OCI-LY3 (cell line): Measurements from ENCODE around the gene TAS2R10.

Experiments used
- H2AFZ ChIP-seq: fragments of 200-600, 300-600 bp; shearing (Covaris generic); 2 replicates; pipeline ENCODE4 v1.6.0; 2014; ENCODE audit warnings: antibody characterized with exemption, low read depth, low read length
- H3K27ac ChIP-seq: fragments of 200-600, 300-600 bp; sonication (generic); 2 replicates; pipeline ENCODE4 v1.5.1; 2014; ENCODE audit warnings: mild to moderate bottlenecking, low read length, moderate library complexity, mixed read lengths
- H3K27me3 ChIP-seq: fragments of 200-600, 300-600 bp; sonication (generic); 2 replicates; pipeline ENCODE4 v1.6.1; 2014; ENCODE audit warnings: low read depth, low read length, mixed read lengths
- H3K36me3 ChIP-seq: fragments of 200-600, 300-600 bp; sonication (generic); replicated peaks from 2 replicates; pipeline ENCODE3; 2014; ENCODE audit warnings: low read depth, low read length, mixed read lengths
- H3K4me1 ChIP-seq: fragments of 300-600, 200-600 bp; sonication (generic); 2 replicates; pipeline ENCODE4 v1.6.1; 2014; ENCODE audit warnings: low read length, mixed read lengths
- H3K4me2 ChIP-seq: fragments of 200-600, 300-600 bp; sonication (generic); 2 replicates; pipeline ENCODE4 v1.6.1; 2014; ENCODE audit warnings: low read length, mixed read lengths
- H3K4me3 ChIP-seq: fragments of 300-600, 200-600 bp; sonication (generic); 2 replicates; pipeline ENCODE4 v1.5.1; 2014; ENCODE audit warnings: antibody characterized with exemption, mild to moderate bottlenecking, low read length, moderate library complexity
- H3K79me2 ChIP-seq: fragments of 300-600, 200-600 bp; shearing (Covaris generic); 2 replicates; pipeline ENCODE4 v1.6.1; 2014; ENCODE audit warnings: mild to moderate bottlenecking, low read length, mixed read lengths
- H3K9ac ChIP-seq: fragments of 300-600, 200-600 bp; shearing (Covaris generic); 2 replicates; pipeline ENCODE4 v1.6.0; 2014; ENCODE audit warnings: mild to moderate bottlenecking, low read length, moderate library complexity
- H3K9me3 ChIP-seq: fragments of 200-600, 300-600 bp; shearing (Covaris generic); 2 replicates; pipeline ENCODE4 v1.6.1; 2014; ENCODE audit warnings: low read length, mixed read lengths; ENCODE audit not compliant: insufficient read depth
- H4K20me1 ChIP-seq: fragments of 200-600, 300-600 bp; sonication (generic); 2 replicates; pipeline ENCODE4 v1.6.1; 2016; ENCODE audit warnings: low read length, mixed read lengths; ENCODE audit not compliant: insufficient read depth
- EZH2phosphoT487 ChIP-seq: fragments of 200-600 bp; shearing (Covaris generic); IDR thresholded peaks from 2 replicates; pipeline ENCODE4 v1.6.1; 2018; ENCODE audit warnings: antibody characterized with exemption, mixed run types, low read depth
- TF ChIP-seq, protein P1 (sequence below): fragments of 200-600, 300-600 bp; sonication (generic); IDR thresholded peaks from 2 replicates; pipeline ENCODE4 v1.5.1; 2014; ENCODE audit warnings: antibody characterized with exemption, low read length, low read depth

TAS2R10 gene

DNA sequence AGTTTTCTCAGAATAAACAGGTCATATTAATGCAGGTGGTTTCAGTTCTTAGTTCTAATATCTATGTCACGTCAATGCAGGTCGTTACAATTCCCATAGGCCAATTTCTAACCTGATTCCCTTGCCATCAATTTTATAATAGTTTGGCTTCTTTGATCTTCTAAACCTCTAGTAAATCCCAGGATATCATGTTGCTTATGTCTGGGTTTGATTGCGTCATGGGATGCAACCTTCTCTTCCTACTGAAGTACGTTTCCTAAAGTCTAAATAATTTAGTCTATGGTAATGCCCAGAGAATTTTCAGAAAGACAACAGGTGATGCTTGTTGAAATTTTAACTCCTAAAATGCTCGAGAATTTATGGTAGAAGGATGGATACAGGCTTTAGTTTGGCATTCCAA, 42.9 kb downstream of the TAS2R10 start:
- no peak overlapping the region for H3K4me3 ChIP-seq
- H3K79me2 ChIP-seq: no peaks in the 10 kb centered on the region
- no peaks in the 10 kb centered on the region for H3K27me3 ChIP-seq
- TF ChIP-seq, protein P1, sequence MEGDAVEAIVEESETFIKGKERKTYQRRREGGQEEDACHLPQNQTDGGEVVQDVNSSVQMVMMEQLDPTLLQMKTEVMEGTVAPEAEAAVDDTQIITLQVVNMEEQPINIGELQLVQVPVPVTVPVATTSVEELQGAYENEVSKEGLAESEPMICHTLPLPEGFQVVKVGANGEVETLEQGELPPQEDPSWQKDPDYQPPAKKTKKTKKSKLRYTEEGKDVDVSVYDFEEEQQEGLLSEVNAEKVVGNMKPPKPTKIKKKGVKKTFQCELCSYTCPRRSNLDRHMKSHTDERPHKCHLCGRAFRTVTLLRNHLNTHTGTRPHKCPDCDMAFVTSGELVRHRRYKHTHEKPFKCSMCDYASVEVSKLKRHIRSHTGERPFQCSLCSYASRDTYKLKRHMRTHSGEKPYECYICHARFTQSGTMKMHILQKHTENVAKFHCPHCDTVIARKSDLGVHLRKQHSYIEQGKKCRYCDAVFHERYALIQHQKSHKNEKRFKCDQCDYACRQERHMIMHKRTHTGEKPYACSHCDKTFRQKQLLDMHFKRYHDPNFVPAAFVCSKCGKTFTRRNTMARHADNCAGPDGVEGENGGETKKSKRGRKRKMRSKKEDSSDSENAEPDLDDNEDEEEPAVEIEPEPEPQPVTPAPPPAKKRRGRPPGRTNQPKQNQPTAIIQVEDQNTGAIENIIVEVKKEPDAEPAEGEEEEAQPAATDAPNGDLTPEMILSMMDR: no peak
- no peak for TF ChIP-seq EZH2phosphoT487
- no peaks in the 10 kb centered on the region for H3K9me3 ChIP-seq
- no peak overlapping the region for H3K9ac ChIP-seq
- no peak overlapping the region for H3K27ac ChIP-seq
- no peak overlapping the region for H3K4me2 ChIP-seq
- no peaks in the 10 kb centered on the region for H4K20me1 ChIP-seq
- no peak overlapping the region for H2AFZ ChIP-seq
- no peaks in the 10 kb centered on the region for H3K36me3 ChIP-seq
- no peaks in the 10 kb centered on the region for H3K4me1 ChIP-seq

GRCh38 chr12:10779103-10779502, 47.1 kb downstream of the TAS2R10 start:
- H3K79me2 ChIP-seq: no peaks in the 10 kb centered on the region
- H3K4me3 ChIP-seq: no peak overlapping the region
- no peak overlapping the region for H3K27ac ChIP-seq
- H3K4me2 ChIP-seq: no peak overlapping the region
- no peaks in the 10 kb centered on the region for H3K4me1 ChIP-seq
- H4K20me1 ChIP-seq: no peaks in the 10 kb centered on the region
- no peak overlapping the region for H3K9ac ChIP-seq
- peaks cover 12% of the 10 kb centered on the region for H3K27me3 ChIP-seq
- H3K36me3 ChIP-seq: no peaks in the 10 kb centered on the region
- H3K9me3 ChIP-seq: no peaks in the 10 kb centered on the region
- no peak overlapping the region for H2AFZ ChIP-seq
- TF ChIP-seq EZH2phosphoT487: no peak
